ENCODE data around the gene ASXL1.

DNA sequence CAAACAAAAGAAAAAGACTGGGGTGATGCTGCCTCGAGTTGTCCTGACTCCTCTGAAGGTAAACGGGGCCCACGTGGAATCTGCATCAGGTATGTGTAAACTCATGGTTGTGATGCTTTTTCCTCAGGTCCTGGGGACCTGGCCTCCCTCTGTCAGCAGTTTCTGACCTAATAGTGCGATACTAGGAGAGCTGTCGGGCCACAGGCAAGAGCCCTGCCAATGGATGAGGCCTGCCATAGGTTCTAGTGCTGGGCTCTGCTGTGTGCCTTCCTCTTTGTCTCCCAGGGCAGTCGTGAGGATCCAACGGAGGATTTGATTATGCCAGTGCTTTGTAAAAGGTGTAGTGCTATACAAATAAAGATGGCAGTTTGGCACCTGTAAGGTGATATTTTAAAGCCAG lies 71.2 kb downstream of the ASXL1 start:
- TF ChIP-seq, protein P1, sequence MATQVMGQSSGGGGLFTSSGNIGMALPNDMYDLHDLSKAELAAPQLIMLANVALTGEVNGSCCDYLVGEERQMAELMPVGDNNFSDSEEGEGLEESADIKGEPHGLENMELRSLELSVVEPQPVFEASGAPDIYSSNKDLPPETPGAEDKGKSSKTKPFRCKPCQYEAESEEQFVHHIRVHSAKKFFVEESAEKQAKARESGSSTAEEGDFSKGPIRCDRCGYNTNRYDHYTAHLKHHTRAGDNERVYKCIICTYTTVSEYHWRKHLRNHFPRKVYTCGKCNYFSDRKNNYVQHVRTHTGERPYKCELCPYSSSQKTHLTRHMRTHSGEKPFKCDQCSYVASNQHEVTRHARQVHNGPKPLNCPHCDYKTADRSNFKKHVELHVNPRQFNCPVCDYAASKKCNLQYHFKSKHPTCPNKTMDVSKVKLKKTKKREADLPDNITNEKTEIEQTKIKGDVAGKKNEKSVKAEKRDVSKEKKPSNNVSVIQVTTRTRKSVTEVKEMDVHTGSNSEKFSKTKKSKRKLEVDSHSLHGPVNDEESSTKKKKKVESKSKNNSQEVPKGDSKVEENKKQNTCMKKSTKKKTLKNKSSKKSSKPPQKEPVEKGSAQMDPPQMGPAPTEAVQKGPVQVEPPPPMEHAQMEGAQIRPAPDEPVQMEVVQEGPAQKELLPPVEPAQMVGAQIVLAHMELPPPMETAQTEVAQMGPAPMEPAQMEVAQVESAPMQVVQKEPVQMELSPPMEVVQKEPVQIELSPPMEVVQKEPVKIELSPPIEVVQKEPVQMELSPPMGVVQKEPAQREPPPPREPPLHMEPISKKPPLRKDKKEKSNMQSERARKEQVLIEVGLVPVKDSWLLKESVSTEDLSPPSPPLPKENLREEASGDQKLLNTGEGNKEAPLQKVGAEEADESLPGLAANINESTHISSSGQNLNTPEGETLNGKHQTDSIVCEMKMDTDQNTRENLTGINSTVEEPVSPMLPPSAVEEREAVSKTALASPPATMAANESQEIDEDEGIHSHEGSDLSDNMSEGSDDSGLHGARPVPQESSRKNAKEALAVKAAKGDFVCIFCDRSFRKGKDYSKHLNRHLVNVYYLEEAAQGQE (IDR thresholded peaks at IDR 0.05; ENCODE audit: insufficient read depth in 1 of 2, low read depth in 2 of 2, low read length in 2 of 2), result no peak
- TF ChIP-seq FOXP2 (optimal IDR thresholded peaks at IDR 0.05; ENCODE audit: borderline replicate concordance, extremely low read depth, extremely low read length, insufficient read depth) (no peak), POLR2AphosphoS5 (IDR thresholded peaks at IDR 0.05; ENCODE audit: low read depth, low read length) (no peak), SIN3A (IDR thresholded peaks at IDR 0.05; ENCODE audit: borderline replicate concordance, insufficient read depth, low read length) (no peak)

Measured in PFSK-1 (cell line).